Fibroblast of lung (primary cell): ENCODE data around the gene RFX2. TPM values are rescaled to one million over a fixed set of nuclear protein-coding genes. Genes with fewer than 3 reads are reported as not detected.

Source experiments
- DNase-seq, 2 donors: peaks; one replicate each; pipeline versions ENCODE4 v3.0.0 to v3.0.0-alpha.2; 2010; ENCODE audit warnings: low read depth in 2 of 2
- H2AFZ ChIP-seq: 2 replicates; pipeline ENCODE4 v1.5.1; 2012; ENCODE audit warnings: low read length, control low read depth, inconsistent platforms
- H3K27ac ChIP-seq: 2 replicates; pipeline ENCODE4 v1.5.1; 2011; ENCODE audit warnings: low read length, control low read depth; ENCODE audit not compliant: insufficient read depth
- H3K27me3 ChIP-seq: 2 replicates; pipeline ENCODE4 v1.5.1; 2011; ENCODE audit warnings: mild to moderate bottlenecking, low read length; ENCODE audit not compliant: control insufficient read depth, insufficient read depth
- H3K36me3 ChIP-seq: 2 replicates; pipeline ENCODE4 v1.5.1; 2011; ENCODE audit warnings: low read length; ENCODE audit not compliant: control insufficient read depth, insufficient read depth
- H3K4me1 ChIP-seq: 2 replicates; pipeline ENCODE4 v1.5.1; 2011; ENCODE audit warnings: low read length; ENCODE audit not compliant: control insufficient read depth, insufficient read depth; ENCODE audit errors: extremely low read depth
- H3K4me2 ChIP-seq: 2 replicates; pipeline ENCODE4 v1.5.1; 2011; ENCODE audit warnings: low read length, control low read depth; ENCODE audit not compliant: insufficient read depth; ENCODE audit errors: extremely low read depth
- H3K4me3 ChIP-seq, 4 experiments: fragments of 200-600 bp in 1 of 4; sonication (generic) in 1 of 4; replicated peaks in 1 of 4; 2 replicates each; pipeline ENCODE4 v1.5.1; 2011 to 2016; ENCODE audit warnings: low read length in 4 of 4, low read depth in 3 of 4, mild to moderate bottlenecking in 3 of 4, control low read depth in 2 of 4, inconsistent platforms in 1 of 4, mixed read lengths in 1 of 4; ENCODE audit not compliant: insufficient read depth in 1 of 4; ENCODE audit errors: control extremely low read depth in 1 of 4
- H3K79me2 ChIP-seq: 2 replicates; pipeline ENCODE4 v1.5.1; 2012; ENCODE audit warnings: mild to moderate bottlenecking, low read length, inconsistent platforms; ENCODE audit not compliant: control insufficient read depth, insufficient read depth
- H3K9ac ChIP-seq: 2 replicates; pipeline ENCODE4 v1.5.1; 2011; ENCODE audit warnings: mild to moderate bottlenecking, low read length, control low read depth; ENCODE audit not compliant: insufficient read depth
- H3K9me3 ChIP-seq: 2 replicates; pipeline ENCODE4 v1.5.1; 2012; ENCODE audit warnings: low read depth, low read length; ENCODE audit not compliant: control insufficient read depth, insufficient read depth
- H4K20me1 ChIP-seq: 2 replicates; pipeline ENCODE4 v1.5.1; 2011; ENCODE audit warnings: low read length; ENCODE audit not compliant: control insufficient read depth, insufficient read depth; ENCODE audit errors: extremely low read depth
- CTCF ChIP-seq, 2 donors: IDR thresholded peaks in 1 of 2; conservative IDR thresholded peaks in 1 of 2; 1 replicate in 1 of 2; 2 replicates in 1 of 2; pipeline ENCODE4 v1.5.1; 2011 to 2012; ENCODE audit warnings: low read length in 2 of 2, control low read depth in 1 of 2, inconsistent platforms in 1 of 2, low read depth in 1 of 2, mild to moderate bottlenecking in 1 of 2
- EZH2 ChIP-seq: IDR thresholded peaks from 2 replicates; pipeline ENCODE4 v1.5.1; 2012; ENCODE audit warnings: low read length, control low read depth, mild to moderate bottlenecking; ENCODE audit errors: missing control alignments
- polyA plus RNA-seq, 2 donors: library from polyadenylated mRNA; depleted of rRNA in 1 of 2; stranded (reverse) in 1 of 2; unstranded in 1 of 2; fragments of >200 nt; gene quantifications; 2 replicates each; pipeline ENCODE4 v1.2.1, GENCODE V29; 2011 to 2012; ENCODE audit warnings: missing spikeins in 1 of 2
- total RNA-seq: library from RNA; depleted of rRNA; stranded (reverse); fragments of >200 nt; gene quantifications from 2 replicates; pipeline ENCODE4 v1.2.1, GENCODE V29; 2014

Gene RFX2
- total and polyA plus RNA-seq, 2 donors (not counting 1 experiment from before 2014, with no cell fraction given), result 2.5 to 9.6 TPM

DNA sequence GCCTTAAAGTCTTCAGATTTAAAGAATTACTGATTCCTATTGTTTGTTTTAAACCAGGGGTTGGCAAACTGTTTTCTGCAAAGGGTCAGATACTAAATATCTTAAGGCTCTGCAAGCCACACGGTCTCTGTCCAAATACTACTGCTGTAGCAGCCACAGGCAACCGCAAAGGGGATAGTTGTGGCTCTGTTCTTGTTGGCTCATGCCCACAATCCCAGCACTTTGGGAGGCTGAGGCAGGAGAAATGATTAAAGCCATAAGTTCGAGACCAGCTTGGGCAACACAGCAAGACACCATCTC is 154.7 kb downstream of the RFX2 start:
- Histone ChIP-seq H3K4me3 (no peak overlapping the region), H3K4me2 (no peak overlapping the region), H3K36me3 (peaks cover 1% of the 10 kb centered on the region), H3K9me3 (no peaks in the 10 kb centered on the region), H3K4me1 (peaks cover 37% of the 10 kb centered on the region), H3K9ac (no peak overlapping the region), H3K27ac (no peak overlapping the region), H3K27me3 (no peaks in the 10 kb centered on the region), H4K20me1 (peaks cover 1% of the 10 kb centered on the region), H2AFZ (no peak overlapping the region), H3K79me2 (peaks cover 78% of the 10 kb centered on the region)
- peak; percentile 59 to 62 for DNase-seq
- TF ChIP-seq CTCF (conservative IDR thresholded peaks at IDR 0.05 in 1 of 2, IDR thresholded peaks at IDR 0.05 in 1 of 2; ENCODE audit: low read depth in 1 of 2, low read length in 2 of 2) (no peak), EZH2 (no peak)

GRCh38 chr19:5954293-5954692 is 156.0 kb downstream of the RFX2 start:
- peak overlapping the region; percentile 79 for H3K27ac ChIP-seq
- no peak for TF ChIP-seq CTCF (conservative IDR thresholded peaks at IDR 0.05 in 1 of 2, IDR thresholded peaks at IDR 0.05 in 1 of 2; ENCODE audit: low read depth in 1 of 2, low read length in 2 of 2)
- no peak overlapping the region for H3K9ac ChIP-seq
- no peaks in the 10 kb centered on the region for H3K9me3 ChIP-seq
- H3K27me3 ChIP-seq, result no peaks in the 10 kb centered on the region
- DNase-seq, result peak in 1 of 2 donors; percentile 32
- H2AFZ ChIP-seq, result no peak overlapping the region
- H3K4me1 ChIP-seq, result peaks cover 29% of the 10 kb centered on the region
- H3K4me2 ChIP-seq, result peak overlapping the region; percentile 77
- H3K4me3 ChIP-seq, result peak overlapping the region in 2 of 4 experiments; percentile 3 to 27
- H3K36me3 ChIP-seq, result peaks cover 4% of the 10 kb centered on the region
- H4K20me1 ChIP-seq, result no peaks in the 10 kb centered on the region
- H3K79me2 ChIP-seq, result peaks cover 76% of the 10 kb centered on the region

- DNase-seq, result peak in 1 of 2 donors; percentile 55
- Histone ChIP-seq H3K36me3 (peaks cover 4% of the 10 kb centered on the region), H3K27ac (peak overlapping the region; percentile 79), H3K4me1 (peaks cover 29% of the 10 kb centered on the region), H3K9me3 (no peaks in the 10 kb centered on the region), H3K79me2 (peaks cover 76% of the 10 kb centered on the region), H3K4me3 (no peak overlapping the region), H3K9ac (no peak overlapping the region), H3K4me2 (peak overlapping the region; percentile 77), H3K27me3 (no peaks in the 10 kb centered on the region), H2AFZ (no peak overlapping the region), H4K20me1 (no peaks in the 10 kb centered on the region)
- no peak for TF ChIP-seq EZH2
- no peak for TF ChIP-seq CTCF (conservative IDR thresholded peaks at IDR 0.05 in 1 of 2, IDR thresholded peaks at IDR 0.05 in 1 of 2; ENCODE audit: low read depth in 1 of 2, low read length in 2 of 2)
Observed at GRCh38 chr19:5953680-5954213, 156.6 kb downstream of the RFX2 start.
